ENCODE results near the gene TANGO6. TPM values are rescaled to one million over a fixed set of nuclear protein-coding genes. Genes with fewer than 3 reads are reported as not detected.
A peak's percentile ranks its signal among the peaks of the same experiment; 100 is the strongest.

TANGO6 gene
- total RNA-seq, 5 donors from 2014 or later (not counting 1 experiment from before 2014, with no cell fraction given), result 25.2 to 35.2 (median 29.0) TPM

DNA sequence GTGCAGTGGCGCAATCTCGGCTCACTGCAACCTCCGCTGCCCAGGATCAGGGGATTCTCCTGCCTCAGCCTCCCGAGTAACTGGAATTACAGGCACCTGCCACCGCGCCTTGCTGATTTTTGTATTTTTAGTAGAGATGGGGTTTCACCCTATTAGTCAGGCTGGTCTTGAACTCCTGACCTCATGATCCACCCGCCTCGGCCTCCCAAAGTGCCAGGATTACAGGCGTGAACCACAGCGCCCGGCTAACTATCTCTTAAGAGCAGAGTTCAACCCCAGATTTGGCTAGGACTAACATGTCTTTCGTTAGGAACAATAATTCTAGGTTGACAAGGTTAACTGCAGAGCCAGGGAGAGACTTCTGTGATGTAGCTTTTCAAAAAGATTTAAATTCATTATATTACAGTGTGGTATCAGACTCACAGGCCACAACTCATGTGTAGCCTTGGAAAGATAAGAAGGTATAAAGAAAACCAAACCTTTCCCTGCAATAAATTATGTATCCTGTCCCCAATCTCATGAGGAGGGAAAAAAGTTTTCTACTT, 284.7 kb downstream of the TANGO6 start:
- Mint-ChIP-seq H3K4me1 (peaks cover 49 to 59% (median 55%) of the 10 kb centered on the region in 3 donors), H3K27ac (no peak overlapping the region), H3K27me3 (no peaks in the 10 kb centered on the region), H3K9me3 (no peaks in the 10 kb centered on the region), H3K36me3 (peaks cover 2% of the 10 kb centered on the region), H3K4me3 (no peak overlapping the region)
- Histone ChIP-seq H3K27me3 (replicated peaks in 1 of 2; ENCODE audit: control insufficient read depth in 2 of 2, extremely low read depth in 1 of 2, insufficient read depth in 2 of 2, low read length in 1 of 2) (no peaks in the 10 kb centered on the region), H3K4me3 (ENCODE audit: control insufficient read depth in 1 of 2, extremely low read depth in 1 of 2, low read length in 1 of 2) (no peak overlapping the region), H3K9me3 (no peaks in the 10 kb centered on the region), H3K4me1 (ENCODE audit: control insufficient read depth in 1 of 2, extremely low read depth in 1 of 2, insufficient read depth in 2 of 2, low read length in 2 of 2) (peaks cover 10 to 14% of the 10 kb centered on the region in 2 experiments), H3K27ac (ENCODE audit: low read length) (no peak overlapping the region), H3K36me3 (ENCODE audit: control insufficient read depth in 2 of 2, extremely low read depth in 1 of 2, insufficient read depth in 1 of 2, low read length in 1 of 2) (peaks cover 0 to 10% of the 10 kb centered on the region in 2 donors)
- WGBS (ENCODE audit: insufficient coverage), result 100% methylated on average over 5 of the region's 12 CpGs
- ATAC-seq (replicated peaks in 1 of 4) (no peak), DNase-seq (no peak)
- ChIA-PET POLR2A (interaction anchor here in 1 of 2 donors (0.6 to 0.7 kb wide), 3 partner anchors 182 to 1392 kb away, joined by 3 to 8 read pairs (median 4); no protein-coding TSS in a partner anchor), CTCF (interaction anchor here (0.6 to 1.3 kb wide), 5 partner anchors 63 to 603 kb away, joined by 3 to 9 read pairs (median 3); no protein-coding TSS in a partner anchor)

DNA sequence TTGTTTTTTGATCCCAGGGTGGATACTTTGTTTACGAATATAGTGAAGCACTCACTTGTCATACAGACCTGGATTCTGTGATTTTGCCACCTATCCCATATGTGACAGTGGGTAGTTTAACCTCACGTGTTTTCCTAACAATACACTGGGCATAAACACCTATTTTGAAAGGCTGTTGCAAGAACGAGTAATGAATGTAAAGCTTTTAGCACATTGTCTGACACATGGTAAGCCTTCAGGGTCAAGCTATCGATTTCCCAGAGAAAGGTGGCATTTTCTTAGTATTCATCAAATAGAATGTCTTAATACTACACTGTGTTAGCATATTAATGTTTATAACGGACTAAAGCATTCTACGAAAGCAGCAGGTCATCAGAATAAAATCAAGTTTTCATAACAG, 287.1 kb downstream of the TANGO6 start:
- Histone ChIP-seq H3K4me3 (ENCODE audit: control insufficient read depth in 1 of 2, extremely low read depth in 1 of 2, low read length in 1 of 2) (no peak overlapping the region), H3K27me3 (replicated peaks in 1 of 2; ENCODE audit: control insufficient read depth in 2 of 2, extremely low read depth in 1 of 2, insufficient read depth in 2 of 2, low read length in 1 of 2) (no peaks in the 10 kb centered on the region), H3K9me3 (no peaks in the 10 kb centered on the region), H3K4me1 (ENCODE audit: control insufficient read depth in 1 of 2, extremely low read depth in 1 of 2, insufficient read depth in 2 of 2, low read length in 2 of 2) (peaks cover 16 to 20% of the 10 kb centered on the region in 2 experiments), H3K27ac (ENCODE audit: low read length) (peak overlapping the region; percentile 22), H3K36me3 (ENCODE audit: control insufficient read depth in 2 of 2, extremely low read depth in 1 of 2, insufficient read depth in 1 of 2, low read length in 1 of 2) (peaks cover 2 to 10% of the 10 kb centered on the region in 2 donors)
- H3K4me3 Mint-ChIP-seq, result peak overlapping the region; percentile 92 to 95 (median 94)
- H3K9me3 Mint-ChIP-seq, result no peaks in the 10 kb centered on the region
- no peak for ATAC-seq (replicated peaks in 1 of 4)
- no peak for DNase-seq
- peak overlapping the region in 1 of 2 donors; percentile 87 for H3K27ac Mint-ChIP-seq
- WGBS (ENCODE audit: insufficient coverage), result no CpG with 5 or more reads among the region's 6 CpGs
- H3K27me3 Mint-ChIP-seq, result no peaks in the 10 kb centered on the region
- peaks cover 64 to 70% (median 68%) of the 10 kb centered on the region in 3 donors for H3K4me1 Mint-ChIP-seq
- H3K36me3 Mint-ChIP-seq, result peaks cover 2% of the 10 kb centered on the region
- ChIA-PET POLR2A (no interaction called here), CTCF (interaction anchor here (0.5 to 0.6 kb wide), 4 partner anchors 14 to 1124 kb away, joined by 3 to 6 read pairs (median 4); no protein-coding TSS in a partner anchor)

DNA sequence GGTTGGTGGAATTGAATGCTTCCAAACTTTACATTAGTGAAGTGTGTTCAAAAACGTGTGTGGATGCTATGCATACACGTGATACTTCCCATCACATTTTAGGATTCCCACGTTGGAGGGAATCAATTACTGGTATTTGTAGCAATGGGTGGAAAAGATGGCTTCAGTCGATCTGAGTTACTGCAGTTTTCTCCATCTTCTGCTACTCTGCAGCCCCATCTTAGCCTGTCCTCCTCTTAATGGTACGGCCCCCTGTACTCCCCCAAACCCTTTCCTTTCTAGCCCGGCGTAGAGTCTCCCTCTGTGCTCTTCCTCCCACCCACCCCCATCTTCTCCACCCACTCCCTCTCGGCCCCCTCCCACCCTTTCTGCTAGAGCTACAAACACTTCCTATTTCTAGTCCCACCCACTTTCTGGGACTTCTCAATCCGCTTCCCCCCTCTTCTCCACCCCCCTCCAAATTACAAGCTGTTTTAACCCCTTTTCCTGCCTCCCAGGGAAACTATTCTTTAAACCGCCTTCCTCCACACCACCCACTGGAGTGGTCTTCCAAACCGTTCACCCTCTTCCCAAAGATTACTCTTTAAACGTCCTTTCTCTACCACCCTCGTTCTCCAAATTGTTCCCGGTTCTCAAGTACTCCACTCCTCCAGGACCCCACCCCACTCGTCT, 288.0 kb downstream of the TANGO6 start:
- DNase-seq, result peak in 2 of 35 experiments; percentile 18 to 39
- peaks cover 2% of the 10 kb centered on the region for H3K36me3 Mint-ChIP-seq
- CTCF ChIA-PET, result interaction anchor here (0.5 to 0.7 kb wide), 2 partner anchors 21 to 585 kb away, joined by 3 to 14 read pairs; no protein-coding TSS in a partner anchor
- Histone ChIP-seq H3K27ac (ENCODE audit: low read length) (peak overlapping the region; percentile 59), H3K4me1 (ENCODE audit: control insufficient read depth in 1 of 2, extremely low read depth in 1 of 2, insufficient read depth in 2 of 2, low read length in 2 of 2) (peaks cover 16 to 20% of the 10 kb centered on the region in 2 experiments), H3K9me3 (no peaks in the 10 kb centered on the region), H3K27me3 (replicated peaks in 1 of 2; ENCODE audit: control insufficient read depth in 2 of 2, extremely low read depth in 1 of 2, insufficient read depth in 2 of 2, low read length in 1 of 2) (no peaks in the 10 kb centered on the region), H3K4me3 (ENCODE audit: control insufficient read depth in 1 of 2, extremely low read depth in 1 of 2, low read length in 1 of 2) (peak overlapping the region; percentile 80 to 81), H3K36me3 (ENCODE audit: control insufficient read depth in 2 of 2, extremely low read depth in 1 of 2, insufficient read depth in 1 of 2, low read length in 1 of 2) (peaks cover 2 to 11% of the 10 kb centered on the region in 2 donors)
- H3K4me3 Mint-ChIP-seq, result peak overlapping the region; percentile 92 to 95 (median 94)
- no peaks in the 10 kb centered on the region for H3K9me3 Mint-ChIP-seq
- H3K27ac Mint-ChIP-seq, result peak overlapping the region; percentile 87 to 88
- H3K4me1 Mint-ChIP-seq, result peaks cover 59 to 65% (median 64%) of the 10 kb centered on the region in 3 donors
- no peak for ATAC-seq (replicated peaks in 1 of 4)
- POLR2A ChIA-PET, result interaction anchor here (0.6 to 0.7 kb wide), 6 partner anchors 9 to 763 kb away, joined by 3 to 8 read pairs (median 4); no protein-coding TSS in a partner anchor
- H3K27me3 Mint-ChIP-seq, result no peaks in the 10 kb centered on the region
- 0% methylated on average over 9 of the region's 15 CpGs for WGBS (ENCODE audit: insufficient coverage)

DNA sequence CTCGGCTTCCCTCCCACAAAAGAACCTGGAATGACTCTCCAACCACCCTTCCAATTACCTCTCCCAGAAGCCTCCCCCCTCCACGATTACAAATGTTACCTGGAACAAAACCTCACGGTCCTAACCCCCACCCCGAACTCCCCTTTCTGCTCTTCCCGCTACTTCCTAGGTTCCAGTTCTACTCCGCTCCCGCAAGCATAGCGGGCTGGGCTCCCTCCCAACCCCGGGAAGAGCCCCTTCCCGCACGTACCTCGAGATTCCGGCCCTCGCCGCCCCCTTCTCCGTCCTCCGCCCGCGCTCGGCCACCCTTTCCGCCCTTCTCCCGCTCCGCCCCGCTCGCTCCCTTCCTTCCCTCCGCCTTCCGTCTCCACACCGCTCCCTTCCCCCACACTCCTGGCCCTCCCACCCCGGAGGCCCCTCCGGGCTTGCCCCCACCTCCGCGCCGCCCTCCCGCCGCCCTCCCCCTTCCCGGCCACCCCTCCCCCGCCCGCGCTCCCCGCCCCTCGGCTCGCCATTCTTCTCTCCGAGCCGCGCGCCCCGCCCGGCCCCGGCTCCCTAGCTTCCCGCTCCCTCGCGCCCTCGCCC, 288.6 kb downstream of the TANGO6 start:
- WGBS (ENCODE audit: insufficient coverage), result 0% methylated on average over 39 of the region's 53 CpGs
- H3K4me3 Mint-ChIP-seq, result peak overlapping the region; percentile 92 to 95 (median 94)
- H3K36me3 ChIP-seq (ENCODE audit: control insufficient read depth in 2 of 2, extremely low read depth in 1 of 2, insufficient read depth in 1 of 2, low read length in 1 of 2), result peaks cover 2 to 14% of the 10 kb centered on the region in 2 donors
- H3K4me1 Mint-ChIP-seq, result peaks cover 57 to 68% (median 62%) of the 10 kb centered on the region in 3 donors
- H3K4me3 ChIP-seq (ENCODE audit: control insufficient read depth in 1 of 2, extremely low read depth in 1 of 2, low read length in 1 of 2), result peak overlapping the region; percentile 80 to 81
- H3K9me3 Mint-ChIP-seq, result no peaks in the 10 kb centered on the region
- H3K4me1 ChIP-seq (ENCODE audit: control insufficient read depth in 1 of 2, extremely low read depth in 1 of 2, insufficient read depth in 2 of 2, low read length in 2 of 2), result peaks cover 16 to 20% of the 10 kb centered on the region in 2 experiments
- H3K9me3 ChIP-seq, result no peaks in the 10 kb centered on the region
- H3K27ac ChIP-seq (ENCODE audit: low read length), result peak overlapping the region; percentile 59
- ChIA-PET POLR2A (interaction anchor here (0.6 to 0.7 kb wide), 7 partner anchors 55 to 764 kb away, joined by 3 to 8 read pairs (median 4); no protein-coding TSS in a partner anchor), CTCF (interaction anchor here (0.6 to 1.3 kb wide), 3 partner anchors 8 to 585 kb away, joined by 6 to 14 read pairs (median 6); no protein-coding TSS in a partner anchor)
- H3K36me3 Mint-ChIP-seq, result peaks cover 8% of the 10 kb centered on the region
- ATAC-seq (replicated peaks in 1 of 4) (peak; percentile 61 to 69 (median 66)), DNase-seq (peak in 28 of 35 experiments; percentile 4 to 70 (median 53))
- H3K27me3 ChIP-seq (replicated peaks in 1 of 2; ENCODE audit: control insufficient read depth in 2 of 2, extremely low read depth in 1 of 2, insufficient read depth in 2 of 2, low read length in 1 of 2), result no peaks in the 10 kb centered on the region
- peak overlapping the region; percentile 87 to 88 for H3K27ac Mint-ChIP-seq
- no peaks in the 10 kb centered on the region for H3K27me3 Mint-ChIP-seq

DNA sequence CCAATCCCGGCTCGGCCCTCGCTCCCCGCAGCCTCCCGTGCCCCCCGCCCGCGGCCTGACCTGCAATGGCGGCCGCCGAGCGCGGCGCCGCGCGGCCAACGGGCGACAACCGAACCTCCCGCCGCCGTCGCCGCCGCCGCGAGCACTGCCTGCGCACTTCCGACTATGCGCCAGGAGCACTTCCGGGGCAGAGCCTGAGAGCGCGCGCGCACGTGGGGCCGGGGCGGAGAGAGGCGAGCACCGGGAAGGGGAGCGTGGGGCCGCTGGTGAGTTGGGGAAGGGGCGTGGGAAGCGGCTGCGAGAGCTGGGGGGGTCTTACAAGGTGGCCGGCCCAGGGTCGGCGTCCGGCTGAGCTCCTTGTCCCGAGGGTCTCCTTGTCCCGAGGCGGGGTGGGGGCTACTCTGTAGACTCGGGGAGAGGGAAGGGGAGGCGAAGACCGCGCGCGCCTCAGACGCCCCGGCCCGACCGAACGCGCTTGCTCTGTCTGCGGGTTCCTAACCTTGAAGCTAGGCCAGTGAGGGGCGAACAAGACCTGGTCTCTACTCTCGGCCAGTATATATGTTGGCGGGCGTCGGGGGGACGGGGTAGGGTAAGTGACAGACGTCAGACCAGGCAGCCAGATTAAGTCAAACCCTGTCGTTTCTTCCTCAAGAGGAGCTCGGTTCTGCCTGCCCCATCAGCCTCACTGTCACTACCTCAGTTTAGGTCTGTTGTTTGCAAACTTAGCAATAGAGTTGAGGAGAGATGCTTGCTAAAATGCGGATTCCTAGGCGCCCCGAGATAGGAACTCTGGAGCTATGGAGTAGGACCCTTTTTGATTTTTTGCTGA, 289.3 kb downstream of the TANGO6 start, which contains the start of the genes CHTF8 and UTP4:
Gene CHTF8, minus strand, starts transcription at position 165 of the 829 bp plus-strand sequence. CDS start 11,130 bp downstream, outside the sequence.
Gene UTP4, plus strand, starts transcription at position 226 of the 829 bp plus-strand sequence. CDS start 811 bp downstream, outside the sequence.
- Histone ChIP-seq H3K36me3 (ENCODE audit: control insufficient read depth in 2 of 2, extremely low read depth in 1 of 2, insufficient read depth in 1 of 2, low read length in 1 of 2) (peaks cover 2 to 15% of the 10 kb centered on the region in 2 donors), H3K4me3 (ENCODE audit: control insufficient read depth in 1 of 2, extremely low read depth in 1 of 2, low read length in 1 of 2) (peak within 1 kb of the TSS; percentile 80 to 92), H3K9me3 (no peaks in the 10 kb centered on the region), H3K27me3 (replicated peaks in 1 of 2; ENCODE audit: control insufficient read depth in 2 of 2, extremely low read depth in 1 of 2, insufficient read depth in 2 of 2, low read length in 1 of 2) (no peaks in the 10 kb centered on the region), H3K27ac (ENCODE audit: low read length) (peak within 1 kb of the TSS; percentile 59), H3K4me1 (ENCODE audit: control insufficient read depth in 1 of 2, extremely low read depth in 1 of 2, insufficient read depth in 2 of 2, low read length in 2 of 2) (peaks cover 16 to 20% of the 10 kb centered on the region in 2 experiments)
- ATAC-seq (replicated peaks in 1 of 4), result peak; percentile 91 to 94 (median 93)
- Mint-ChIP-seq H3K4me3 (peak within 1 kb of the TSS; percentile 92 to 95 (median 94)), H3K27me3 (no peaks in the 10 kb centered on the region), H3K27ac (peak within 1 kb of the TSS; percentile 88 to 93), H3K9me3 (no peaks in the 10 kb centered on the region), H3K36me3 (peaks cover 10% of the 10 kb centered on the region), H3K4me1 (peaks cover 57 to 62% (median 61%) of the 10 kb centered on the region in 3 donors)
- under 1% methylated on average over 63 of the region's 78 CpGs for WGBS (ENCODE audit: insufficient coverage)
- DNase-seq, result peak; percentile 68 to 92 (median 84)
- POLR2A ChIA-PET, result interaction anchor here (0.6 to 1.1 kb wide), 8 partner anchors 25 to 822 kb away, joined by 3 to 5 read pairs (median 4); partner anchors contain the start of genes PRMT7 (in 1 of the 2) and SLC7A6OS (in 1 of the 2)
- CTCF ChIA-PET, result interaction anchor here (0.5 to 1.3 kb wide), 7 partner anchors 9 to 603 kb away, joined by 3 to 8 read pairs (median 6); no protein-coding TSS in a partner anchor
